ENCODE data around the gene KCNK13.

DNA sequence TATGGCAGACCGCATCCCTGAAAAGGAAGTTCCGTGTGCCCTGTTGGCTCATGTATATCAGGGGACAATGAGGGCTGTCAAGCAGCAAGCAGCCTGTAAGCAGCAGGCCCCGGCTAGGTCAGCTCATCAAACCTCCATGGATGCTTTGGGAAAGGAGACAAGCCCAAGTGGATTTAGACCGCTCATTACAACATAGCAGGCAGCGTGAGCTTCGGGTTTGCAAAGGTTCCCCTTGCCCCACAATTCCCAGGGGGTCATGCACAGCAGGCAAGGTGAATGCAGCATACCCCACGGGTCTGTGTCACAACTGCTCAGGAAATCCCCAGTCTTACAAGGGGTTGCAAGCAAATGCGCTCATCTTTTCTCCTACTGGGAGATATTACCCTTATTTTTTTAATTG is 54.6 kb downstream of the KCNK13 start:
- TF ChIP-seq, protein P1, sequence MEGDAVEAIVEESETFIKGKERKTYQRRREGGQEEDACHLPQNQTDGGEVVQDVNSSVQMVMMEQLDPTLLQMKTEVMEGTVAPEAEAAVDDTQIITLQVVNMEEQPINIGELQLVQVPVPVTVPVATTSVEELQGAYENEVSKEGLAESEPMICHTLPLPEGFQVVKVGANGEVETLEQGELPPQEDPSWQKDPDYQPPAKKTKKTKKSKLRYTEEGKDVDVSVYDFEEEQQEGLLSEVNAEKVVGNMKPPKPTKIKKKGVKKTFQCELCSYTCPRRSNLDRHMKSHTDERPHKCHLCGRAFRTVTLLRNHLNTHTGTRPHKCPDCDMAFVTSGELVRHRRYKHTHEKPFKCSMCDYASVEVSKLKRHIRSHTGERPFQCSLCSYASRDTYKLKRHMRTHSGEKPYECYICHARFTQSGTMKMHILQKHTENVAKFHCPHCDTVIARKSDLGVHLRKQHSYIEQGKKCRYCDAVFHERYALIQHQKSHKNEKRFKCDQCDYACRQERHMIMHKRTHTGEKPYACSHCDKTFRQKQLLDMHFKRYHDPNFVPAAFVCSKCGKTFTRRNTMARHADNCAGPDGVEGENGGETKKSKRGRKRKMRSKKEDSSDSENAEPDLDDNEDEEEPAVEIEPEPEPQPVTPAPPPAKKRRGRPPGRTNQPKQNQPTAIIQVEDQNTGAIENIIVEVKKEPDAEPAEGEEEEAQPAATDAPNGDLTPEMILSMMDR (conservative IDR thresholded peaks at IDR 0.05 in 1 of 2, IDR thresholded peaks at IDR 0.05 in 1 of 2; ENCODE audit: low read depth in 1 of 2, low read length in 2 of 2) = no peak
- TF ChIP-seq EZH2 (IDR thresholded peaks at IDR 0.05; ENCODE audit: low read length, missing control alignments) = no peak

Measured in fibroblast of lung (primary cell).